NOMO-1 treated with dmso at 0.1 percent for 144 hours (cell line): ENCODE results near the gene ITGB4.

Experiments
- DNase-seq: peaks from one replicate; lab custom pipeline; 2025; ENCODE audit not compliant: unreplicated experiment; lab: John Stamatoyannopoulos, UW

Gene ITGB4

DNA sequence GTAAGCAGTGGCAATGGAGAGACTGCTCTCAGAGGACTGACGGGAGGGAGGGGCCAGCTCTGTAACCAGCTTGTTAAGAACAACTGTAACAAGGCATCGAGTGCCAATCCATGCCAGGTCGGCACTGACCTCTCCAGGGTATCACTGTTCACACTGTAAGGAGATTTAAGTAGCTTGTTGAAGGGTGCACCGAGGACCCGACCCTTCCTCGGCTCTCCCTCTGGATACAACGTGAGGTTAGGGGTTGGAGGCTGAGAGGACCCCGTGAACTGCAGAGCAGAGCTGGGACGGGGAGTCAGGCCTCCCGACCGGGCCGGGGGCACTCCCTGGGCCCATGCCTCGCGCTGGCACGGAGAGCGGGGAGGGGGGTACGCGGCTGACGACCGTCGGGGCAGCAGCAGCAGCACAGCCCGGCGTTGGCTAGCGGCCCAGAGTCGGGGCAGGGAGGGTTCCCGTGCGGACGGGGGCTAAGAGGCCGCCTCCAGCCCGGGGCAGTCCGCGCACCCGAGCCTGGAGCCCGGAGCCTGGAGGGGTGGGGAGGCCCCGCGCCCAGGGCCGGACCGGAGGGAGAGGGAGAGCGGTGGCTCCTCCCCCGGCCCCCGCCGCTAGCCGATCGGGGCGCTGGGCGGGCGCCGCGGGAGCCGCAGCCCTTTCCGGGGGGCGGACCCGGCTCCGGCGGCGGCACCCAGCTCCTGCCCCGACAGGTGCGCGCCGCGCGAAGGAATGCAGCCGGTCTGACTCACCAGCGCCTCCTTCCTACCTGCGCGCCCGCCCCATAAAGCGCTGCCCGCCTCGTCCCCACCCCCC, at the start of gene ITGB4:
TSS of gene ITGB4 (plus strand) at position 804 of the 807 bp plus-strand sequence. CDS start 3,245 bp downstream, outside the sequence.
- no peak for DNase-seq

DNA sequence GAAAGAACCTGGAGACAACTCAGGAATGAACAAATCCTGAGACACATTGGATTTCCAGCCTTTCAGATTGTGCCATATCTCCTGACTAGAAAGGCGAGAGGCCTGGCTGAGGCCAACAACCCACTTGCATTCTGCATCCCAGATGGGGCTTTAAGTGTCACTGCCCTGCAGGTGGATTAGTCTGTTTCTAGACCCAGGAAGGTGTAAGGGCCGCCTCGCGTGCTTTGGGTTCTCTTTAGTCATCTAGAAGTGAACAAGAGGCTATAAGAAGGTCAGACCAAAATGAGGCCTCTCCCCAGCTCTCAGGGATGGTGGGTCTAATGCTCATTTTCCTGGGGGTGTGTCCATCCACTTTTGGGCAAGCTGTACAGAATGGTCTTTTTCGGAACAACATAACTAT, 49.2 kb upstream of the ITGB4 start:
- DNase-seq: no peak

DNA sequence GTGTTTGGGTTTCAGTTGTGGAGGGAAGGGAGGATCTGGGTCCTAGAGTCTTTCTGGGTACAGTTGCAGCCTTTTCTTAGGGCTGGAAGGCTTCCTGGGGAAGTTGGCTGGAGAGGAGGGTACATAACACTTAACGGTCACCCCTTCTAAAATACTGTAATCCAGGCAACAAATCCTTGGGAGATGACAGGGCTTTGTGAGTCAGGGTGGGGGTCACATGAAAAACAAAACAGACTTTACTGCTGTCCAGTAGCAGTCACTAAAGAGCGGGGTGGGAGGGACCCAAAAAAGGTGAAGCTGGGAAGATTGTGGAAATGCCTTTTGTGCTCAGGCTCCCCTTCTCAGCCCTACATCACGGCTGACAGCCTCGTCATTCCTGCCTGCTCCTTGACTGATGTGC, 47.8 kb upstream of the ITGB4 start:
- no peak for DNase-seq

DNA sequence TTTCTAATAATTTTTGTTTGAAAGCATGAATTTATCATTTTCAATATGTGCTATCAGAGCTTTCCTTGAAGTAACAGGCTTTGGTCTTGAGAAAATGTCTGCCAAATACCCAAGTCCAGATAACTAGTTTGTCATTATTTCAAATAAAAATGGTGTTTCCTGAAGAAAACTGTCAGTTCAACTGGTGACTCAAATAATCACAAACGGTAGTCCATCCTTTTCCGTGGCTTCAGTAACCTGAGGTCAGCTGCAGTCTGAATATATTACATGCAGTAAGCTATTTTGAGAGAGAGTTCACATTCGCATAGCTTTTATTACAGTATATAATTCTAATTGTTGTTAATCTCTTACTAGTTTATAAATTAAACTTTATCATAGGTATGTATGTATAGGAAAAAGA, 44.8 kb upstream of the ITGB4 start:
- DNase-seq: no peak

DNA sequence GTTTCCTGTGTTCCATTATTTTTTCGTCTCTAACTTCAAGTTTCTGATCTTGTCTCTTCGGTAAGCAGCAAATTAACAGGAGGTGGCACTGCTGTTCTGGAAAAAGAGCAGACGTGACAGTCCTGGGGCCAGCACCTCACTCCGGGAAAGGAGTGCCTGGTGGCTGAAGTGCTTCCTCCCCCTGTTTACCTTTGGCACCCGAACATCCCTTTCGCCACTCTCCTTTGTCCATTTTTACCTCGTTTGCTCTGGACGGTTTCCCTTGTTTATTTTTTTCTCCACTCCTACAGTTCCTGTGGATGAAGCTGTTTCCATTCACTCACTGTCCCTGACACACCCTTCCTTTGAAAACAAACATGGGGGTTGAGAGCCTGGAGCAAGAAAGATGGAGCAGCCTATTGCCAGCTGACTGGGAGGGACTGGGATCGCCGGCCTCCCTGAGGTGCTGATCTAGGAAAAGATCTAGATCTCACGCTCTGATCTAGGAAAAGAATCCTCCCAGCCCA, 41.5 kb upstream of the ITGB4 start:
- DNase-seq: no peak

DNA sequence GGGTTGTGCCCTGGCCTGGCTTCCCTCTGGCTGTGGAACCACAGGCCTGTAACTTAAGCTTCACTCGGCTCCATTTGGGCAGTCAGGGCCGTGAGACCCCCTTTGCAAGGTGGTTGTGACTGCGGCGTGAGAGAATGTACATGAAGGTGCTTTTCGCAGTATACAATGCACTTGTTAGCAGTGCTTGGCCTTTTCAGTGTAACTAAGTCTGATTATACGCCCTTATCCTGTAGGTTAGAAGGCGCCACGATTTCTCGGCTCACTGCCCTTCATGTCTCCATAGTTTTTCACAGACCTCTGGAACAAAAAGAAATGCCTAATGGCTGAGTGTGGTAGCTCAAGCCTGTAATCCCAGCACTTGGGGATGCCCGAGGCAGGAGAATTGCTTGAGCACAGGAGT, 40.8 kb upstream of the ITGB4 start:
- DNase-seq: no peak

DNA sequence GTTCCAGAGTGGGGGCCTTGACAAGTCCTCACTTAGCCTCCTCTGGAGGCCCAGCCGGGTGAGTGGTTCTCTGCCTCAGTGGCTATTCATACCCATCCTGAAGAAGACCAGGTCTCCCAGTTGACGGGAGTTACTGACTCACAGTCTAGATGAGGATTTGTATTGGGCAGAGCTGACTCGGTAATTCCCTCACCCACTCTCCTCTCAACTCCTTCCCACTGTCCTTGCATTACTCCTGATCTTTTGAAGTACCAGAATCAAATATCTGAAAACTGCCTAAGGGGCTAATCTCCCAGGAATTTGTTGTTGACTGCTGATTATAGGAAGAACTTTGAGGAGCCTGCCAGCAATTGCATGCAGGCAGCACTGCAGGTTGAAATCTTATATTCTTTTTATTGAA, 40.0 kb upstream of the ITGB4 start:
- no peak for DNase-seq

DNA sequence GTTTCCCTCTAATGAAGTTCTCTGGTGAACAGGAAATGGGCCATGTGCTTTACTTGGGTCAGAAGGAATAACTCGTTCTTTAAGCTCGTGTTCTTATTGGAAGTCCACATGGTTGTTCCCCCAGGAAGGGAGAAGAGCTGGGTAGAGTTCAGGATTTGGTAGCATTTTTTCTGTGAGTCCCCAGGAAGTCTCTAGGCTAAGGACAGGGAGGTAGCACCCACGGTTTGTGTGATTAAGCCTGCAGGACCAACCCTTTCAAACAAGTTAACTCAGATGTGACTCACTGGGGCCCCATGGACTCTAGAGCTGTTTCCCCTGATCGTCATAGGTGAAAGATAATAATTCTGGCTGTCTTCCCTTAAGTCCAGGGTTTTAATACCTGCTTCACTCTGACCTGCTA, 37.7 kb upstream of the ITGB4 start:
- no peak for DNase-seq

DNA sequence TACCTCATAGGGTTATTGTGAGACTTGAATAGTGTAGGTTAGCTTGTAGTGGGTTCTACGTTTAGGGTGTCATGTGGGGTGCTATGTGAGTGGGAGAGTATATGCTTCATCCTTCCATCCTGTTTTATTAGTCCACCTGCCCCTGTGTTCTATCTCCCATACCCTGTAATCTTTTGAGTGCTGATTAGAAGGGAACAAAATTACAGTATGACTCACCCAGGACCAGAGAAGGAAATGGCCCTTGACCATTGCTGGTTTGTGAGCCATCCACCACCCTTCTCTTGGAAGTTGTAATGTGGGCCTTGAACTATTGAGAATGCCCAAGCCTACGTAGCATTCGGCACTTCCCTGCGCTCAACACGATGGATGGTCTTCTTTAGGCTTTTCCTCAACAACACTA, 37.0 kb upstream of the ITGB4 start:
- DNase-seq: no peak

DNA sequence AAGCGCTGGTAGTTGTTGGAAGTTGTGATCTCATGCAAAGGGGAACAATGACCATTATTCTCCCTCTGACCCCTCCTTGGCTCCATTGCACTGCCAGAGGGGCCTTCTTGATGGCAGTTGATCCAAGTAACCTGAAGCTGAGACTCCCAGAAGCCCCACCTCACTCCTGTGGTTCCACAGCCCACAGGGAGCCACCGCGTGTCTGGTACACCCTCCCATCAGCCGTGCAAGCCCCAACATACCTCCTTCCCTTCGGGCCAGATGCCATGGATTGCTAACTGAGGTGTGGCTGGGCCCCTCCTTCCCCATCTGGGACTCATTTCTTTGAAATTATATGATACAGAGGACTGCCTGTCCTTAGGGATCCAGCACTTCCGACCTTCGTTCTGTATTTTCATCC, 36.3 kb upstream of the ITGB4 start:
- DNase-seq: no peak

DNA sequence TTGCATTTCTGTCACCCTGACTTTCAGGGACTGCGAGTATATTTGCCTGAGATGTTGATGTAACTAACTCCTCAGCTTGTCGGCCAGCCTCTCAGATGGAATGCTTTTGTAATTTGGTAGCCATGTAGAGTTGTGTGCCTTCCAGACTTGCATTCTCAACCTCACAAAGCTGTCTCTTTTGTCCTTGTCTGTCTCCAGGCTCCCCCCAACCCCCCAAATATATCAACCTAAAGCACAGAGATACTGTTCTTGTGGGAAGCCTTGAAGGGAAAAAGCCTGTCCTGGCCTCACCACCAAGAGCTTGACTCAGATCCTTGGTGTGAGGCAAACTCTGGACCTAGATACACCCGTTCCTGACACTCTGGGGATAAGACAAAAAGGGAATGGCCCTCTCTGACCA, 35.8 kb upstream of the ITGB4 start:
- no peak for DNase-seq

DNA sequence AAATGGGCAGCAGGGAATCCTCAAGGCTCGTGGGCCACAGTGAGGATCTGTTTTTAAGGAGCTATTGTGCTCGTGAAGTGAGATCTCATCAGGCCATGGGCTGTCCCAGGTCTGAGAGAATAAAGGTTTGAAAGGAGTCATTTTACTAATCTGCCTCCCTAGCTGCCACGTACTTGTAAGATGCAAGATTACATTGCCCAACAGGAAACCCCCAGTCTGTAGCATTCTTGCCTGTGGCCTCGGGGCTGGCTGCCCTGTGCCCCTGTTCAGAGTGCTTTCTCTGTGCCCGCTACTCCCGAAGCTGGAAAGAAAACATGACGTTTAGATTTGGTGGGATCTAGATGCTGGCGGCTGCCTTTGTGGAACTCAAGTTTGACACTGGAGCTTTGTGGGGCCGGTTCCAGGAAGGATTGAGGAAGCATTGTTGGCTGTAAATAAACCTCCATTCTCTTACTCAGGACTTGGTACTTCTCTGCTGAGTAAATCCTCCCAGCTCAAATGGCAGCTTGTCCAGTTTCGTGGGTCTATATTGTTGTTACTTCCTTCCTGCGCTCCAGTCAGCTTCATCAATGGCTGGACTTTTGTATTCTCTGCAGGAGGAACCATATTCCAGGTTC, 32.9 kb upstream of the ITGB4 start:
- peak; percentile 24 for DNase-seq

DNA sequence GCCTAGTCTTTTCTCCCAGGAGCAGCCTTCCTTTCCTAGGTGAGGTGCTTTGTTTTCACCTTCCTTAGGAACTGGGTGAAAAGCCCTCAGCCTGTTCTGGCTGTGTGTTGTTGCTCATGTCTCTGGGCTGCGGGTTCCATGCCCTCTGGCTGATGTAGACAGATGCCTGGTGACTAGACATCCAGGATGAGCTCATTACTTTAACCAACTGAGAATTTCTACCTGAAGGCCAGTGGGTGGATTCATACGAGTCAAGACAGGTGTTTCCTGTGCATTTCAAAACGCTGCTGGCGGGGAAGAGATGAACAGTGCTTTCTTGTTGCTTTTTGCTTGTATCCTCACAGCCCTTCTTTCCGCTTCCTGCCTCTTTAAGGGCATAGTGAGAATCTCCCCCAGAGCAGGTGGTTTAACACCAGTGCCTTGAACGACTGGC, 31.8 kb upstream of the ITGB4 start:
- DNase-seq: no peak

DNA sequence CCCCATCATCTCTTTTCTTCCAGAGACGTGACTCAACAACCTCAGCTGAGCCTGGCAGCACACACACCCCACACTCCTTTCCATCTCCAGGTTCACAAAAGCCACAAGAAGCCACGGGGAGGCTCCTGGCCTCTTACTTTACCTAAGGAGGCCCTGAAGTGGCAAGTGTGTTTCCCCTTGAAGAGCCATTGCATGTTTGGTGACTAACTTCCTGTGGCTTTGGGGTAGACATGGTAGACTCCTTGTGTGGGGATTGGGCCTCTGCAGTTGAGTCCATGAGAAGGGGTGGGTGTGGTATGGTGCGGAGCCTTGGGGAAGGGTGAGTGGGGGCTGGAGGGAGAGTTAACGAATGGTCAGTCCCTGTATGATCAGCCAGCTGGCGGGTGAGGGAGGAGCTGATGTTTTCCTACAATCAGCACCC, 29.9 kb upstream of the ITGB4 start:
- DNase-seq: no peak

DNA sequence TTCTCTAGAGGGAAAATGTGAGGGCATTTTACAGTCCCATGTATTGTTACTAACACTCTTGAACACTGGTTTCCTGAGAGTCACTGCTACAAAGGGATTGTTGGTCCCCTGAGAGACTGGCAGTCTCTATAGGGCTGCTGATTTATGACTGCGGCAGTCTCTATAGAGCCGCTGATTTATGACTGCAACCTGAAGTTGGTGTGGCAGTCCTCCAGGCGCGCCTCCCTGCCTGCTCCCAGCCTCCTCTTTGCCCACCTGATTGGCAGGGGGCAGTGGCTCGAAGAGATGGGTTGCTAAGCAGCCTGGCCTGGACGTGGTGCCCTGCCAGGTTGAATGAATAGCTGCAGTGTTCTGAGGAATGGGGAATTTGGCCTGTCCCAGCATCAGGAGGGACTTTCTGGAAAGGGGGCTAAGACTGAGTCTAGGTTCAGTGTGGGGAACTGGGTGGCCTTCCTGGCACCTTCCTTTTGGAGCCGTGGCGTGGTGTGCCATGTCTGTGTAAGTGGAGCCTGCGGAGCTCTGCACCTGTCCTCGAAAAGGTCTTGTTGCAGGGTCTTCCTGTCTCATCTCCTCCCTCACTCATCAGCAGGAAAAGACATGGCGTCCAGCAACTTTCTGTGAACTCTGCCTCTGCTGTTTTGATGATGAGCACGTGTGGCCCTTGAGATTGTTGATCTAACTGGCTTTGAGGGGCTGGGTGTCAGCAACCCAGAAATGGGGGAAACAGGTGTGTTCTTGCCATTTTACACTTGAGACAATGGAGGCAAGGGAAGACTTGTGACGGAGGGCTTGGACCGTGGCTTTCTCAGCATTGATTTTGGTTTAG, 29.2 kb upstream of the ITGB4 start:
- no peak for DNase-seq

DNA sequence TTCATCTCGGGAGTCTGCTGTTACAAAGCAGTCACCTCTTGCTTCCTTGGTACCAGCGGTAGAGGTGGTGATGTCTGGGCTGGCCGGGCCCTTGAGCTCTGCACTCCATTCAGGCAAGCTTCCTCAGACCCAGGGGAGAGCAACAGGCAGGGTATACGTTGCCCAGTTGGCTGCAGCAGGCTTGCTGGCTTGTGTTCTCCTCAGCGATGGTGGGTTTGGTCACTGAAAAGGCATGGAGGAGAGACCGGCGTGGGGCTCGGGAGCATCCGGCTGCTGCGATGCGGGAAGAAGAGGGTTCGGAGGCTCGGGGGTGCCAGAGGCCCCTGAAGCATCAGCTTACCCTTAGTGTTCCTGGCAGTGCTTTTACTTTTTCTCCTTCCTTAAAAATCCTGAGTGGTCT, 28.3 kb upstream of the ITGB4 start:
- DNase-seq: no peak

DNA sequence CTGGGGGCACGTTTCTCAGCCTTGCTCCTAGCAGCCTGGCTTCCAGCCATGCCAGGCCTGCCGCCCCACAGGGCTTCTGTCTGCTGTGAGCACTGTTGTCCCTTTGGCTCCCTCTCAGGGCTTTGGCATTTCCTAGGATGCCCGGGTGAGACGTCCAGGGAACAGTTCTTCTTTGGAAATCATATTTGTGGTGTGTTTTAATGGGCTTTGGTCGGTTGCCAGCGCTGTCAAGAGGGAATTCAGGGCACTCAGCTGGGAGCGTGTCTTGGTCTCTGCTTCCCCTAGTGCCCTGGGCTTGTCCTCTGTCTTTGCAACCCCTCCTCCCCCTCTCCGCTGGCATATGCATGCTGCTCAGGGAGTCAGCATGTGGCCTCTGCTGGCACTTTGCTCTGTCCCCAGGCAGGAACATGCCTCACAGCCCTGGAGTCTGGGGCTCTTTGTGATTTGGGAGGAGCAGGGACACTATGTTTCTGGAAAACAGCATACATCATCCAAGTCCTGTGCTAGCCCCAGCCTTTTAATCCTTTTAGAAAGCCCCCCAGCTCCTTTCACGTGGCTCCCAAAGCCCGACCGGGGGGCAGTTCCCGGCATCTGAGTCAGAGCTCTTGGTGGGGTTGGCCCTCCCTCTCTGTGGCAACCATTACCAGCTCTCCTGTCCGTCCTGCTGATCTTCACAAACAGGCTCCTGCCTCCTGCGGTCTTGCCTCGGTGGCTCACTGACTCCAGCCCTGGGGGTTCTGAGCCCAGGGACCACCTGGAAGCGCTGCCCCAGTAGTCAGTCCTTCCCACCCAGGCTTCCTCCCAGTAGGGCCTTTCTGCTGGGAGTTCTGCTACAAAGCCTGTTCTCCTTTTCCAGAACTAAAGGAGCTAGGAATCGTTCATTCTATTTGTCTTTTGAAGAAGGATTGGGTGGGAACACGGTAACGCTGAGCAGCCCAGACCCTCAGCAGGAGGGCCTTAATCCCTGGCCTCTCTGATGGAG, 27.5 kb upstream of the ITGB4 start:
- no peak for DNase-seq

DNA sequence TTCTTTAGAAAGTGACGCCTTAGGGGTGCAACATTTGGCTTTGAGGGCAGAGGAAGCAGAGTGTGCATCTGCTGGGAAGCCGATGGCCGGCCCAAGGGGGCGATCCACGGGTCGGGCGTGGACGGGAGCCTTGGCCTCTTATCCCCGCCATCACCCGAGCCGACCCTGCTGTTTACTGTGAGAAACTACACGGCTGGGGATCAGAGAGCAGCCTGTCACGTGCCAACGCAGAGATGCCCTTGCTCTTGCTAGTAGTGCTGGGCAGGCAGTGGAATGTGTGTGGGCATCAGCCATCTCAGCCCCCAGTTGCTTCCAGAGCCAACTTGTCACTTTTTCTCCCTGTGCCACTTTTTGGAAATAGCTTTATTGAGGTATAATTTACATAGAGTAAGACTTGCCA, 26.7 kb upstream of the ITGB4 start:
- DNase-seq: no peak

DNA sequence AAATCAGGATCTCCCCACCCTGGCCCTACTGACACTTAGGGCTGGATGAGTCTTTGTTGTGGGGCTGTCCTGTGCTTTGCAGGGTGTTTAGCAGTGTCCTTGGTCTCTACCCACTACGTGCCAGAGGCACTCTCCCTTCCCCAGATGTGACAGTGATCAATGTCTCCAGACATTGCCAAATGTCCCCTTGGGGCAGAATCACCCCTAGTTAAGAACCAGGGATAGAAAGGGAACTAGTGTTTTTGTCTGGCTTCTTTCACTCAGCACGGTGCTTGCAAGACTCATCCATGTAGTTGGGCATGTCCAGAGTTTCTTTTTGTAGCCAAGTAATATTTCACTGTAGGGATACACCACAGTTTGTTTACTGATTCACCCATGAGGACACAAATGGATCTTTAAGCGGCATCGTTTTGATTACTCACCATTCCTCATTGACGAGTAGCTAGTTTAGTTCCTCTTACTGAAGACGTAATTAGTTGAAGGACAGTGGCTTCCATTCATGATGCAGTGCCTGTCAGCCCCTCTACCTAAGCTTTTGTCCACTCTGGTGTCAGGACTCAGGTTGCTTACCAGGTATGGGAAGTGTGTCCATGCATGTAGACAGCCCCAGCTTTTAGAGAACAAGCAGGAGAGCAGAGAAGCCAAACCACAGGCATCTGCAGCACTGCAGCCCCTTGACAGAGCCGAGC, 26.0 kb upstream of the ITGB4 start:
- DNase-seq: no peak

DNA sequence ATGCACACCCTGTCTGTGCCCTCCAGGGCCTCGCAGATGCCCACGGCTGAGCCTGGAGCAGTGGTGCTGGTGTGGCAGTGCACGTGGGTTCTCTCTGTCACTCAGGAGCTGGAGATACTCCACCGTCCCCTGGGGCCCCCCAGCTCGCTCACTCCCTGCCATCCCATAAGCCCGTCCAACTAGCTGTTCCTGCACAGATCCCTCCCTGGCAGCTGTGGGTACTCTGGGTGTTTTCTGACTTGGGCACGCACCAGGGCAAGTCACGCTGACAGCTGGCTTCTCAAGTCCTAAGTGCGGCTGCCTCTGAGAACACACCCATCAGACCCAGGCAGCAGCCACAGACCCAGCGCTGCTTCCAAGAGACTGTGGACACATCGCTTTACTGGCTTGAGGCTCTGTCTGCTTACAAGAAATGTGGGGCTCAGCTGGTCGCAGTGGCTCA, 25.4 kb upstream of the ITGB4 start:
- no peak for DNase-seq
